GM21447 (cell line): ENCODE measurements around the gene RBM8A.
"Not testable (repeated sequence)": the region's sequence is repeated elsewhere in the genome, so short reads cannot be mapped to it uniquely, and the experiment has no call there.

Source experiments
- ATAC-seq: cut with Tn5 transposase; IDR thresholded peaks from one replicate; pipeline ENCODE4 v1.9.1; 2021; ENCODE audit not compliant: unreplicated experiment

Gene RBM8A

DNA sequence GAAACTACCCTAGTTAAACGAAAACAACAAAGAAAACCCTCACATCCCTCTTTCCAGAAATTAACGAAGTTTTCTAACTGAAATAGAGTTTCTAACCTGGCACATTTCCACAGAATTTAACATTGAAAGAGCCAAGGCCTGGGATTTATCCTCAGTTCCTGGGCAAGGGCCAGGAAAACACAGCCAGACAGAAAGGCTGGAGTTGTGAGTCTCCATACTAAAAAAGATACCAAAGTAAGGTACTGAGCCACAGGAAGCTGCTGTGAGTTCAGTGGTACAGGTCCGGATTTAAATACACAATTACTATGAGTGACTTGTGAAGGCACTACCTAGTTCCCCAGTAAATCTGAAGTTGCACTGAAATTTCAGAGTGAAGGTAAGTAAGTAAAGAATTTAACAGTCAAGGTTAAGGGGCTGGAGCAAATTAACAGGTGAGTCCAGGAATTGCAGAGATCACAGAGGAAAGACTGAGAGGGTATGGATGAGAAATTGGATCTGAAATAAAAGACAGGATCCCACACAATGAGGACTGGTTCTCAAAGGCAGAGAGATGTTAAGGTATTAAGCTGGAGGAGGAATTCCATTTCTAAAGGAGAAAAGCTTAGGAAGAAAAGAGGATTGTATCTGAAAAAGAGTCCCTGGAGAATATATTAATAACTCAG is 29.6 kb upstream of the RBM8A start:
- ATAC-seq, result no peak

DNA sequence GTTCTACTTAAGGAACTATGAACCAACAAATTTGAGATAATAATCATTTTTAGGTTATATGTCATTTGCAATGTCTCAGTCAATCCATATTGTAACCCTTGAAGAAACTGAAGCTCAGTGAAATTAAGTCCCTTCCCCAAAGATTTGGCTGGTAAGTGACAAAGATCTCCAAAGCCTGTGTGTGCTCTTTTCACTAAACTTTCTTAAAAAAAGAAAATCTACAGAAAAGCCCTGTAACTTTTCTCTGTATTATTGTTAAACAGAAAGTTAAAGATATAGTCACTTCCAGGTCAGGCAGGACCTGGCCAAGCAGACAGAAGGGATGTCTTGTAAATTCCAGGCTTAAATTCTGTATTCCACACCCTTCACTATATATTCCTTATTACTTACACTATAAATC is 29.1 kb upstream of the RBM8A start:
- no peak for ATAC-seq

DNA sequence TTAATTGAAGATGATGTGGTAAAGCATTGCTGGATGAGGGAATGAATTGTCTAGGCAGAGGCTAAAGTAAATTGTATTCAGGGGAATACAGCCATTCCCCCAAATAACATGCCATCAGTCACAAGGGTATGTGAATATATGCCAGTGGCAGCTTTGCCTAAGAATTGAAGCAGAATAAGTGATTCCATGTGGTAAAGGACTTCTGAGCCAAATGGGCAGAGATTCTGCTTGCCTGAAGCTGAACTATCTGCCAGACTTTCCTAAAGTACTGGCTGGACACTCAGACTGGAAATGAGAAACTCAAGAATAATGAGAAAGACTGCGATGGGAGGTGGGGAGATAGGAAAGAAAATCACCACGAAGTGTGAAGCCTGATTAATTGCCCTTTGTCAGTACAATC is 28.2 kb upstream of the RBM8A start:
- no peak for ATAC-seq

DNA sequence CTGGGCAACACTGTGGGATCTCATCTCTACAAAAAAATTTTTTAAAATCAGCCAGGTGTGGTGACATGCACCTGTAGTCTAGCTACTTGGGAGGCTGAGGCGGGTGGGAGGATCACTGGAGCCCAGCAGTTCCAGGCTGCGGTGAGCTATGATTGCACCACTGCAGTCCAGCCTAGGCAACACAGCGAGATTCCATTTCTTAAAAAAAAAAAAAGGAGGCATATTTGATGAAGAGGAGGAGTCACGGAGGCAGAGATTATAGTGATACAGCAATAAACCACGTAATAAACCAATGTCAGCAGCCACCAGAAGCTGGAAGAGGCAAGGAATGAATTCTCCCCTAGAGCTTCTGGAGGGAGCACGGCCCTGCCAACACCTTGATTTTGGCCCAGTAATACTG is 26.6 kb upstream of the RBM8A start:
- no peak for ATAC-seq

DNA sequence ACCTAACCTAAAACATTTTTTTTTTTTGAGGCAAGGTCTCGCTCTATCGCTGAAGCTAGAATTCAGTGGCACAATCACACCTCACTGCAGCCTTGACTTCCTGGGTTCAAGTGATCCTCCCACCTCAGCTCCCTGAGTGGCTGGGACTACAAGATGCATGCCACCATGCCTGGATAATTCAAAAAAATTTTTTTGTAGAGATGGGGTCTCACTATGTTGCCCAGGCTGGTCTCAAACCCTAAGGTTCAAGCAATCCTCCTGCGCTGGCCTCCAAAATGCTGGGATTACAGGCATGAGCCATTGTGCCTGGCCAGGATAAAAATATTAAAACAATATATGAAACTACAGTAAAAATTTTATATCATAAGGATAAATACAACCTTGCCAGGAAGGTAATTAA is 25.6 kb upstream of the RBM8A start:
- no peak for ATAC-seq

DNA sequence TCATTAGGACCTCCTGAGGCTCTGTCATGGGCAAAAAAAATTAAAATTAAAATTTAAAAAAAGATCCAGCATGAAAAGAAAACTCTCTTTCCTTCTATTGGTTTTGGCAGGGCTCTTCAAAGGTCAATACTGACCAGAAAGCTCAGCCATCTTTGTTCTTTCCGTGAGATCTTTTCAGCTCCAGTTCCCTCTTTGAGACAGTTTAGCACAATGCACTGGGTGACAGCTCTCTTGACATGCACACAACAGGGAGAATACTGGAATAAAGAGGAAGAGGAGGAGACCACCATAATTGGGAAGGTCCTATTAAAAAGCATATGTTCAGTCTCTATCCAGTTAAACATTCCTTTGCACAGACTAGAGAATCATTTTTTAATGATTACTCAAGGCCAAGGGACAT is 24.2 kb upstream of the RBM8A start:
- no peak for ATAC-seq

DNA sequence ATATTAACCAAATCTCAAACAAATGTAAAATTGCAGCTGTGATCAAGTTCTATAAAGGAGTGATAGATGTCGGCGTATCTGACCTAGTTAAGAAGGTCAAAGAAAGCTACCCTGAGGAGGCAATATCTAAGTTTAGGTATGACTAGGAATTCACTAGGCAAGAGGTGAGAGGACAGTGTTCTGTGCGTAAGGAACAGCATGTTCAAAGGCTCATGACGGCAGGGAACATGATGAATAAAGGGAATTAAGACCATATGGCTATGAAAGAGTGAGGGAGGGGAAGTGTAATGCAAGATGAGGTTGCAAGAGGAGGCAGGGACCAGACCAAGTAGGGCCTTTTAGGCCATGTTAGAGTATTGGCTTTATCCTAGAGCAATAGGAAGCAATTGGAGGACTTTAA is 21.9 kb upstream of the RBM8A start:
- no peak for ATAC-seq

DNA sequence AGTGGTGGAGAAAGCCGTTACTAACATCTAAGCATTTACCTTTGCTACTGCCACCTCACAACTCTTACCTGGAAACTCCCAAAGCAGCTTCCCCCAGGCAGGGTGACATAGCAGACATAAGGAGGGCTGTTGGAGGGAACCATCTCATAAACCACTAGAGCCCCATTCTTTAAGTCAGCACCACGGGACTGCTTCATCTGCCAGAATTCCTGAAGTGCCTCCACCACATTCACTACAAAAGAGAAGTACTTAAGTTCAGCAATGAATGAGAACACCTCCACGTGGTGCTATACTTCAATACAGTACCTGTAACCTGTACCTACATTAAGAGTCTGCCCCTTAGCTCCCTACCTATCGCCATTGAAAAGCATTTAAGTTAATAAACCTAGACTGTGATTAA is 20.3 kb upstream of the RBM8A start:
- ATAC-seq, result no peak

DNA sequence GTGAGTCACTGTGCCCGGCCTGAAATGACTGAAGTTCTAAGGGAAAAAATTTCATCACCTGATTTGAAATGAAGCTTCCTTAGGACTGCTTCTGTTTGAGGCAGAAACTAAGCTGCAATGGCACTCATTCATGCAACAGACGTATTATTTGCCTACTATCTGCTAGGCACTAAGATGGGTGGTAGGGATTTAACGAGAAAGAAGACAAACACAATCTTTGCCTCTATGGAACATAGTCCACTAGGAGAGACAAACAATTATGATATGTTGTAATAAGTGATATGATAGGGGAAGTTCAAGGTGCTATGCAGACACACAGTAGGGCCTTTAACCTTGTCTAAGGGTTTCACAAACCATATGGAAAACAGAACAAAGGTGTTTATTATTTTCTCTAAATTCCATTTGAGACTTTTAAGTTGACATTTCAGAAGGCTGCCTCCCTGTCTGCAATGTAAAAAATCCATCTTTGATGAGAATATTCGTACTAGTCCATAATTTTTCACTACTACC is 19.2 kb upstream of the RBM8A start:
- no peak for ATAC-seq

DNA sequence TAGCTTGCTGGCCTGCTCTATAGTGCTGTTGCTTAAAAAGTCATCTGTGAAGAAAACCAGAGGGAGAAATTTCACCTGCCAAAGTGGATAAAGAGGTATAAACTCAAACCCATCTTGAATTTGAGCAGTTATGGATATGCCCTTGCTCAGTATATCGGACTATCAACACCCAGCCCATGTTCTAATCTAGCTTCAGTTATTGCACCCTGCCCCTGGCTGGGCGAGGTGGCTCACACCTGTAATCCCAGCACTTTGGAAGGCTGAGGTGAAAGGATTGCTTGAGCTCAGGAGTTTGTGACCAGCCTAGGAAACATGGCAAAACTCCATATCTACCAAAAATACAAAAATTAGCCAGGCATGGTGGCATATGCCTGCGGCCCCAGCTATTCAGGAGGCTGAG is 17.2 kb upstream of the RBM8A start:
- ATAC-seq, result no peak

DNA sequence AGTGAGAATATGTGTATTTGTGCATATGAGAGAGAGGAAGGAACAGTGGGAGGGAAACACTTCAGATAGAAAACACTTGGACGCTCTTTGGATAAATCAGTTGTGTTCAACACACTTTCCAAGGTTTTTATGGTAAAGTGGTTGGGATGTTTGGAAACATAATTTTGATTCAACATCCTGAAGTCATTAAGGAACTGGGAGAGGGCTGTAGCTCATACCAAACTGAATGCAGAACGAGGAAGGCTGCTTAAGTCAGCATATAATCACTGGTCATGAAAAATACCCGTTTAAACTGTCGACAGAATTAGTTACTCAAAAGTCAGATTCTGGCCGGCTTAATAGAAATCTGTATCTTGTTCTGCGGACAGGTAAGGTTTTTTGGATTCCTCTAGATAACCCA is 15.6 kb upstream of the RBM8A start:
- no peak for ATAC-seq

DNA sequence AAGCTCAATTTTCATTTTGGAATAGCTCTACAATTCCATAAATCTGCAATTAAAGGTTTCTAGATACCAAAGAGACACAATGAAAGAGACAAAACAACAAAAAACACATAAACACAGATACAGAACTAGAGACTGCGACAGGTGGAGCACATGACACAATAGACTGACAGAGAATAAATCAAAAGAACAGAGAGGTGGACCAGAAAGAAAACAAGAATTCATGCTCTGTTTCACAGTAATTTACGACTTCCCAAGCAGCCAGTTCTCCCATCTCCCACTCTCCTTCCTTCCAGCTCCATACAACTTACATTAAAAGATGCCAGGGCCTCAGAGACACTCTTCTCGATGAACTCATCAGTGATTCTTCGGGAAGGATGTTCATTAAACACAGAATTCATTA is 15.1 kb upstream of the RBM8A start:
- no peak for ATAC-seq

DNA sequence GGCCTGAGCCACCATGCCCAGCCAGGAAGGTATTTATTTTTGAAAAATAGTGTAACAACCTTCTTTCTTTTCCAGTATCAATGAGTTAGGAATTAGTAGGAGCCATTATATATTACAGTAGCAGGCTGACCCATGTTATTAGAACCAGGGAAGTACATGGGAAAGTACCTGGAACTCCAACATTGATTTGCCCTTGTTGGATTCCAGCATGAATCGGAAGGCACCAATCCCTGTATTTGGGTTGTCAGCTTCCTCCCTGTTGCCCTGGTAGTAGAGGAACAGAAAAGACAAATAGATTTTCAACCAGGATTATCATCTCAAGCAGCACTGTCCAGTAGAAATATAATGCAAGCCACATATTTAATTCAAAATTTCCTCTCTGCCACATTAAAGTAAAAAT is 10.2 kb upstream of the RBM8A start:
- ATAC-seq, result no peak

DNA sequence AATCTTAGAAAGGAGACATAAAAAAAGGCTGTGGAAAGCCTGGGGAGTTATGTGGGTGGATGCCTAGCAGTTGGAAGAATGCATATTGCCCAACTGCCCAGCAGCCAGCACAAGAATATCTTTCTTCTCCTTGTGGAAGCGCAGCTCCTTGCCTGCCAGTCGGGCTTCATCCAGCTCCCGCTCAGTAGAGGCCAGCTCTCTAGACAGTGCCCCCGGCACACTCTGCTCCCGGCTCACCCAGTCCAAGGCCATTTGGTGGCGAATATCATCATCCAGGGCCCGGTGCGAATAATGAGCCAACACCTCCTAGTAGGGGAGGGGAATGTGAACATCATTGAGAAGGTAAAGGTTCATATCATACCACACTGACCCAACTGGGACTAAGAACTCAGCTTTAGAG is 9.0 kb upstream of the RBM8A start:
- ATAC-seq, result no peak

DNA sequence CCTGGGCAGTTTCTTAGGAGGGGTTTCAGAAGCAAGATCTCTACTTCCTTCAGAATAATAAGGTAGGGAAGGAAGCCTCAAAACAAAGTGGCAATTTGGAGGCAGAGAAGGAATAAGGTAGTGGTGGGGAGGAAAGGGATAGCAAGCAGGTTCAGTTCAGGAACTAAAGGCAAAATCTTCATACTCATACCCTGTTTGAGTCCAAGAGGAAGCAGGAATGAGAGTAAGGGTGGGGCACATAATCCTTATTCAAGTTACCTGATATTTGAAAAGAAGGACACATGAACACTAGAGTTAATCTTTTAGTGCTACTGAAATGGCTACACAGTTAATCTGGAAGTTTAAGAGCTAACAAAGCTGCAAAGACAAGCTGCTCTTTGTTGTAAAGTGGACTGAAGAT is 8.4 kb upstream of the RBM8A start:
- ATAC-seq, result no peak

DNA sequence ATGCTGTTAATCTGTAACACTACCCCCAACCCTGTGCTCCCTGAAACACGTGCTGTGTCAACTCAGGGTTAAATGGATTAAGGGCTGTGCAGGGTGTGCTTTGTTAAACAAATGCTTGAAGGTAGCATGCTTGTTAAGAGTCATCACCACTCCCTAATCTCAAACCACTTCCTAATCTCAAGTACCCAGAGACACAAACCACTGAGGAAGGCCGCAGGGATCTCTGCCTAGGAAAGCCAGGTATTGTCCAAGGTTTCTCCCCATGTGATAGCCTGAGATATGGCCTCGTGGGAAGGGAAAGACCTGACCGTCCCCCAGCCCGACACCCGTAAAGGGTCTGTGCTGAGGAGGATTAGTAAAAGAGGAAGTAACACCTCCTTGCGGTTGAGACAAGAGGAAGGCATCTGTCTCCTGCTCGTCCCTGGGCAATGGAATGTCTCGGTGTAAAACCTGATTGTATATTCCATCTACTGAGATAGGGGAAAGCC is 5.3 kb upstream of the RBM8A start:
- not testable (repeated sequence) for ATAC-seq

DNA sequence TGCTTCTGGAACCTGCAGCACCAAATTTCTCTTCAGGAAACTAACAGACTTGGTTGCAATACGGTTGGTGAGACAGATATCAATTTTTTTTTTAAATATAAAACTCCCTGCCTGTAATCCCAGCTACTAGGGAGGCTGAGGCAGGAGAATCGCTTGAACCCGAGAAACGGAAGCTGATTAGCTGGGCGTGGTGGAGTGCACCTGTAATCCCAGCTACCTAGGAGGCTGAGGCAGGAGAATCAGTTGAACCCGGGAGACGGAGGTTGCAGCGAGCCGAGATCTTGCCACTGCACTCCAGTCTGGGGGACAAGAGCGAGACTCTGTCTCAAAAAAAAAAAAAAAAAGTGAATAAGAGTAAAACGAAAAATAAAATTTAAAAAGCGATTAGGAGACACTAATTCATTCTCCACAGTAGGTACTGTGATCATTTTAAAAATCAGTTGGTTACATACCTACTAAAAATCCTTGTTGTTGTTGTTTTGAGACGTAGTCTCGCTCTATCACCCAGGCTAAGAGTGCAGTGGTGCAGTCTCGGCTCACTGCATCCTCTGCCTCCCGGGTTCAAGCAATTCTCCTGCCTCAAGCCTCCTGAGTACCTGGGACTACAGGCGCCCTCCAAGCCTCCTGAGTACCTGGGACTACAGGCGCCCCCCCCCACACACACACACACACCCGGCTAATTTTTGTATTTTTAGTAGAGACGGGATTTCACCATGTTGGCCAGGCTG is 796 bp upstream of the RBM8A start:
- ATAC-seq, result no peak

DNA sequence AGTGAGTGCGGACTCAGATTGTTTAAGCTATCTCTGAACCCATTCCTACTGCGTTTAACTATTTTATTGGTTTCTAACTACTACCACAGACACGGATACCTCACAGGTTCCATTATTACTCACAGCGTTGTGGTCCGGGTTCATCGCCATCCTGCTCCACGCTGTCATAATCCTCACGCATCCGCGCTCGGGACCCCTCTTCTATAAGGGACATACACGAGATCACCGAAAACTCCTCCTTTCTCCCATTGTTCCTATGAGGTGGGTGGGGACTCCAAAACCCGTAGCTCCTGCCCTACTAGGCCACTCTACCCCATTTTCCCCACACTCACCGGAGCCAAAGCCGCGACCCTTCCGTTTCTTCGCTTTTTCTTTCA is 610 bp downstream of the RBM8A start:
- ATAC-seq, result no peak

DNA sequence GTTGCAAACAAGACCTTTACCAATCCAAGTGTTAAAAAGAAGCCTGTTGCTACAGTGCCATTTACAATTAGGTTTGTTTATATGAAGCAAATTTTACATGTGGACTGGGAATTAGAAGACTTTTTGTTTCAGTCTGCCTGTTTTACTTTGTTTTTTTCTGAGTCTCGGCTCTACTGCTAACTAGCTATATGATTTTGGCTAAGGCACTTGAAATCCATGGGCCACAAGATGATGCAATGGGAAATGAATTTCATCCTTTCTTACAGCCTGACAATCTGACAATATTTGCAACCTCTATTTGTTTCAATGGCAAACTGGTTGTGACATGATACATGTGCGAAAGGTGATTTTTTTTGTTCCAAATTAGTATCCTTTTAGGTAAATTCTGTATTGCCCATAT is 5.0 kb downstream of the RBM8A start:
- ATAC-seq, result no peak

DNA sequence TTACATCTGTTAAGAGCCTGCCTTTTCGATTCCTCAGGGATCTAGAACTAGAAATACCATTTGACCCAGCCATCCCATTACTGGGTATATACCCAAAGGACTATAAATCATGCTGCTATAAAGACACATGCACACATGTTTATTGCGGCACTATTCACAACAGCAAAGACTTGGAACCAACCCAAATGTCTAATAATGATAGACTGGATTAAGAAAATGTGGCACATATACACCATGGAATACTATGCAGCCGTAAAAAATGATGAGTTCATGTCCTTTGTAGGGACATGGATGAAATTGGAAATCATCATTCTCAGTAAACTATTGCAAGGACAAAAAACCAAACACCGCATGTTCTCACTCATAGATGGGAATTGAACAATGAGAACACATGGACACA is 7.0 kb downstream of the RBM8A start:
- ATAC-seq, result not testable (repeated sequence)

DNA sequence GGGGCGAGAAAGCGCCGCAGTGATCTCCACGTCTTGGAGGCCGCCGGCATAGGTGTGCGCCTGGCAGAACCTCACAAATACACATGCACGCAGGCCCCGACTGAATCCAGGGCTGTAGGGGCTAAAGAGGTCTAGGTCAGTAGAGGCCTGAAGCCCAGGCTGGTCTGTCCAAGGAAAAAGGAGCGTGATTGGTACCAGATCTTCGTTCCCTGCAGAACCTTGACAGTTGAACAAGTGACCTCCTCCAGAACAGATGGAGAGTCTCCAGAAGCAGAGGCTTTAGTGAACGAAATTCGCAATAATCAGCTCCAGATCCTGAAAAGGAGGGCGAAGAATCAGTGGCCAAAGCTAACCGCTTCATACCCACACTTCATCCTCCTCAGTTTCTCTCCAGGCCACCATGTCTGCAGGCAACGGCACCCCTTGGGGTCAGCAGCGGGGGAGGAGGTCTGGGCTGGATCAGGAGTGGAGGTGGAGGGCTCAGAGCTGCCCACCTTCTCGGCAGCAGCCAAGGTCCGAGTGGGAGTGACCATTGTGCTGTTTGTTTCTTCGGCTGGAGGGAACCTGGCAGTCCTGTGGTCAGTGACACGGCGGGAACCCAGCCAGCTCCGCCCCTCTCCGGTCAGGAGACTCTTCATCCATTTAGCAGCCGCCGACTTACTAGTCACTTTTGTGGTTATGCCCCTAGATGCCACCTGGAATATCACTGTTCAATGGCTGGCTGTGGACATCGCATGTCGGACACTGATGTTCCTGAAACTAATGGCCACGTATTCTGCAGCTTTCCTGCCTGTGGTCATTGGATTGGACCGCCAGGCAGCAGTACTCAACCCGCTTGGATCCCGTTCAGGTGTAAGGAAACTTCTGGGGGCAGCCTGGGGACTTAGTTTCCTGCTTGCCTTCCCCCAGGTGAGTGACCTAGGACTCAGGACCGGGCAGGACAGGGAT is 8.0 kb downstream of the RBM8A start:
- peak; percentile 81 for ATAC-seq
